Mesodermal cell (in vitro differentiated cells): ENCODE data around the gene PLIN4.

ENCODE experiments used
- H3K27ac ChIP-seq: 2 replicates; pipeline ENCODE4 v1.7.0; 2013; ENCODE audit warnings: mild to moderate bottlenecking, low read depth, low read length, moderate library complexity; ENCODE audit not compliant: severe bottlenecking
- H3K36me3 ChIP-seq: 2 replicates; pipeline ENCODE4 v1.7.1; 2013; ENCODE audit warnings: mild to moderate bottlenecking, low read length, moderate library complexity; ENCODE audit not compliant: control insufficient read depth, insufficient read depth
- H3K4me1 ChIP-seq: one replicate; pipeline ENCODE4 v1.7.1; 2013; ENCODE audit warnings: mild to moderate bottlenecking, low read length; ENCODE audit not compliant: insufficient read depth, control insufficient read depth, poor library complexity, severe bottlenecking
- H3K4me3 ChIP-seq: 2 replicates; pipeline ENCODE4 v1.7.0; 2013; ENCODE audit warnings: low read length, control low read depth, mild to moderate bottlenecking; ENCODE audit not compliant: insufficient read depth, poor library complexity, severe bottlenecking; ENCODE audit errors: extremely low read depth
- H3K9me3 ChIP-seq: 2 replicates; pipeline ENCODE4 v1.7.1; 2013; ENCODE audit warnings: mild to moderate bottlenecking, low read length, moderate library complexity; ENCODE audit not compliant: control insufficient read depth
- WGBS, 2 experiments: methylation state at CpG; one replicate each; pipeline ENCODE4 v1.1.5; 2013; ENCODE audit warnings: missing lambda C conversion rate in 2 of 2; ENCODE audit not compliant: insufficient coverage in 2 of 2; 5-methylcytosine and 5-hydroxymethylcytosine counted together

PLIN4 gene

GRCh38 chr19:4503132-4503824, 15.0 kb downstream of the PLIN4 start:
- no peak overlapping the region for H3K27ac ChIP-seq
- no peak overlapping the region for H3K4me3 ChIP-seq
- peaks cover 59% of the 10 kb centered on the region for H3K36me3 ChIP-seq
- WGBS, 2 experiments = 92 to 93% methylated on average over 21 to 23 of the region's 25 CpGs
- H3K9me3 ChIP-seq = no peaks in the 10 kb centered on the region
- H3K4me1 ChIP-seq = peaks cover 9% of the 10 kb centered on the region

- H3K4me3 ChIP-seq = no peak overlapping the region
- peaks cover 66% of the 10 kb centered on the region for H3K36me3 ChIP-seq
- peaks cover 9% of the 10 kb centered on the region for H3K4me1 ChIP-seq
- H3K27ac ChIP-seq = no peak overlapping the region
- whole genome bisulfite sequencing, 2 experiments = 97% methylated on average over 27 to 33 of the region's 37 CpGs
- no peaks in the 10 kb centered on the region for H3K9me3 ChIP-seq
Observed at GRCh38 chr19:4502282-4503131, 15.8 kb downstream of the PLIN4 start.

- Histone ChIP-seq H3K9me3 (no peaks in the 10 kb centered on the region), H3K4me1 (peaks cover 7% of the 10 kb centered on the region), H3K27ac (no peak overlapping the region), H3K4me3 (no peak overlapping the region), H3K36me3 (peaks cover 64% of the 10 kb centered on the region)
- WGBS, 2 experiments = 91 to 92% methylated on average over 19 to 23 of the region's 25 CpGs
Observed at GRCh38 chr19:4501691-4502090, 16.6 kb downstream of the PLIN4 start.

GRCh38 chr19:4500841-4501591, 17.3 kb downstream of the PLIN4 start:
- 96 to 99% methylated on average over 22 to 29 of the region's 29 CpGs for WGBS, 2 experiments
- Histone ChIP-seq H3K27ac (no peak overlapping the region), H3K4me1 (peaks cover under 1% of the 10 kb centered on the region), H3K9me3 (no peaks in the 10 kb centered on the region), H3K36me3 (peaks cover 65% of the 10 kb centered on the region), H3K4me3 (no peak overlapping the region)

- 94 to 98% methylated on average over 14 of the region's 15 CpGs for WGBS, 2 experiments
- H3K27ac ChIP-seq = no peak overlapping the region
- H3K4me1 ChIP-seq = no peaks in the 10 kb centered on the region
- H3K36me3 ChIP-seq = peaks cover 64% of the 10 kb centered on the region
- H3K4me3 ChIP-seq = no peak overlapping the region
- no peaks in the 10 kb centered on the region for H3K9me3 ChIP-seq
Observed at GRCh38 chr19:4499855-4500254, 18.4 kb downstream of the PLIN4 start.

- H3K9me3 ChIP-seq = no peaks in the 10 kb centered on the region
- H3K27ac ChIP-seq = no peak overlapping the region
- 90 to 98% methylated on average over 19 to 23 of the region's 23 CpGs for WGBS, 2 experiments
- no peak overlapping the region for H3K4me3 ChIP-seq
- H3K36me3 ChIP-seq = peaks cover 63% of the 10 kb centered on the region
- no peaks in the 10 kb centered on the region for H3K4me1 ChIP-seq
Observed at GRCh38 chr19:4499318-4499717, 19.0 kb downstream of the PLIN4 start.

- H3K36me3 ChIP-seq = peaks cover 70% of the 10 kb centered on the region
- 86 to 88% methylated on average over 8 to 11 of the region's 12 CpGs for WGBS, 2 experiments
- no peaks in the 10 kb centered on the region for H3K9me3 ChIP-seq
- no peaks in the 10 kb centered on the region for H3K4me1 ChIP-seq
- H3K4me3 ChIP-seq = no peak overlapping the region
- H3K27ac ChIP-seq = no peak overlapping the region
Observed at GRCh38 chr19:4498694-4499093, 19.6 kb downstream of the PLIN4 start.

GRCh38 chr19:4497770-4498389, 20.4 kb downstream of the PLIN4 start:
- H3K9me3 ChIP-seq = no peaks in the 10 kb centered on the region
- H3K27ac ChIP-seq = no peak overlapping the region
- 96 to 97% methylated on average over 21 to 25 of the region's 25 CpGs for WGBS, 2 experiments
- no peak overlapping the region for H3K4me3 ChIP-seq
- peaks cover 75% of the 10 kb centered on the region for H3K36me3 ChIP-seq
- H3K4me1 ChIP-seq = no peaks in the 10 kb centered on the region

- H3K36me3 ChIP-seq = peaks cover 79% of the 10 kb centered on the region
- no peaks in the 10 kb centered on the region for H3K4me1 ChIP-seq
- no peak overlapping the region for H3K4me3 ChIP-seq
- 91 to 93% methylated on average over 9 to 13 of the region's 18 CpGs for WGBS, 2 experiments
- H3K27ac ChIP-seq = no peak overlapping the region
- no peaks in the 10 kb centered on the region for H3K9me3 ChIP-seq
Observed at GRCh38 chr19:4496304-4496703, 22.0 kb downstream of the PLIN4 start.

GRCh38 chr19:4495471-4495870, 22.8 kb downstream of the PLIN4 start:
- no peak overlapping the region for H3K4me3 ChIP-seq
- H3K4me1 ChIP-seq = no peaks in the 10 kb centered on the region
- no peaks in the 10 kb centered on the region for H3K9me3 ChIP-seq
- 93 to 98% methylated on average over 9 to 12 of the region's 12 CpGs for WGBS, 2 experiments
- H3K36me3 ChIP-seq = peaks cover 77% of the 10 kb centered on the region
- H3K27ac ChIP-seq = no peak overlapping the region
